Peyer's patch (tissue), 4 donors: ENCODE results near the gene CCDC197.

Experiments used
- CTCF ChIP-seq, 6 experiments: fragments of 450-650 bp in 4 of 6; fragments of 200-600 bp in 2 of 6; sonication (generic) in 1 of 6; IDR thresholded peaks; one replicate each; pipeline ENCODE4 v1.5.1; 2017 to 2019; ENCODE audit warnings: antibody characterized with exemption in 6 of 6, mild to moderate bottlenecking in 3 of 6, moderate library complexity in 1 of 6
- POLR2A ChIP-seq, 2 donors: fragments of 450-650 bp; IDR thresholded peaks; one replicate each; pipeline ENCODE4 v1.5.1; 2017; ENCODE audit warnings: antibody characterized with exemption in 2 of 2, mild to moderate bottlenecking in 2 of 2, moderate library complexity in 2 of 2

DNA sequence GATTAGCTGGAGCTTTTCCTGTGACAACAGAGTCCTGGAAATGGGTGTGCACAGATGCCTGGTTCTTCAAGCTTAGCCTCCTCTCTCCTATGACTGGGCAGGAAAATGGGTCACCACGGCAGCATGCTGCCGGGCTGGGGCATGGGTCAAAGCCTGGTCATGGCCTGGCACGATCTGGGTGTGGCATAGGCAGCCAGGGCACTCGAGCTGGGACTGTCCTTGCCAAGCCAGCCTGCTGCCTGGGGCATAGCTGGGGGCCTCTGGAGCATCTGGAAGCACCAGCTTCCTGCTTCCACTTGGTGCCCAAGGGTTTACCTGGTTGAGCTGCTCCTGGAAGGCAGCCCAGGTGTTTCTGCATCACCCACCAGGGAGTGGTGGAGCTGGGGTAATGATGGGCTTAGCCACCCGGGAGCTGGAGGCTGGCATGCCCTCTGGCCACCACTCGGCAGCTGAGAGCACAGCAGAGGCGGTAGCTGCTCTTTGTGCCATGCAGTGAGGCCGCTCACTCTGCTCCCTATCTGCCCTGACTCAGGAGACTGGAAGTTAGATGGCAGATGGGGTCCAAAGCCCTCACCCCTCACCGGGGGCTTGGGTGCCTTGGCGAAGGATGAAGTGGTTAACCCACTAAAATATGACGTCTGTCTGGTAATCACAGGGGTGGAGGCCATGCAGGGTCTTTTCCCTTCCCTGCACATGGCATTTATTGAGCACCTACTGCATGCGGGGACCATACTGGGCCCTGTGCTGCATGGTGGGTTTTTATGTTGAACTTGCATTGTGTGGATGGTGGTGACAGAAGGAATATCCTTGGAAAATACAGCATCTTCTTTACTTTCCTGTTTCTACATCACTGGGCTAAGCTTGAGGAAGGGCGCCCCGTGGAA lies 30.7 kb downstream of the CCDC197 start:
- TF ChIP-seq POLR2A (IDR thresholded peaks at IDR 0.05): no peak
- no peak for TF ChIP-seq CTCF (IDR thresholded peaks at IDR 0.05)
